OCI-LY3 (cell line): Measurements from ENCODE around the gene SLC13A3.

Experiments
- CTCF ChIP-seq: fragments of 200-600, 300-600 bp; sonication (generic); IDR thresholded peaks from 2 replicates; pipeline ENCODE4 v1.5.1; 2014; ENCODE audit warnings: antibody characterized with exemption, low read length, low read depth
- EZH2phosphoT487 ChIP-seq: fragments of 200-600 bp; shearing (Covaris generic); IDR thresholded peaks from 2 replicates; pipeline ENCODE4 v1.6.1; 2018; ENCODE audit warnings: antibody characterized with exemption, mixed run types, low read depth

GRCh38 chr20:46672543-46673148, 21.4 kb upstream of the SLC13A3 start:
- TF ChIP-seq CTCF (no peak), EZH2phosphoT487 (no peak)
